K562 (cell line): ENCODE results near the gene ARHGAP24. TPM values are rescaled to one million over a fixed set of nuclear protein-coding genes. Genes with fewer than 3 reads are reported as not detected.

ENCODE experiments used
- ESRRB ChIP-seq: fragments of 250-450 bp; sonication (Bioruptor Pico); IDR thresholded peaks from 2 replicates; pipeline ENCODE4 v1.5.0; 2020; ENCODE audit warnings: mild to moderate bottlenecking, moderate library complexity, borderline replicate concordance
- HEY1 ChIP-seq: fragments of 250-450 bp; sonication (Bioruptor Pico); IDR thresholded peaks from 2 replicates; pipeline ENCODE4 v1.5.0; 2020; ENCODE audit warnings: mild to moderate bottlenecking, moderate library complexity, borderline replicate concordance
- MAFF ChIP-seq: IDR thresholded peaks from 2 replicates; pipeline ENCODE4 v1.6.1; 2012; ENCODE audit warnings: low read length, improper control_type of control experiment
- MCM7 ChIP-seq, 2 experiments: fragments of 450-650 bp; IDR thresholded peaks; 2 replicates each; pipeline ENCODE4 v1.6.1; 2016 to 2018
- polyA plus RNA-seq, 8 experiments: library from polyadenylated mRNA; depleted of rRNA in 4 of 8; stranded (reverse) in 5 of 8; unstranded in 3 of 8; fragments of >200 nt; fragmentation: Nextera tagmentation in 2 of 8; fragmentation: Illumina TruSeq in 1 of 8; extraction: Ambion mirVana in 2 of 8; extraction: Trizol in 1 of 8; gene quantifications; 2 replicates each; pipeline versions ENCODE4 v1.2.1 to v1.2.3, GENCODE V29; 2011 to 2014; ENCODE audit warnings: inconsistent platforms in 1 of 8, missing spikeins in 1 of 8
- total RNA-seq, 7 experiments: library from RNA; depleted of rRNA in 6 of 7; stranded (reverse); fragments of >200 nt in 6 of 7; fragmentation: Illumina TruSeq in 2 of 7; extraction: Trizol in 2 of 7; gene quantifications; 2 replicates each; pipeline versions ENCODE4 v1.2.1 to v1.2.3, GENCODE V29; 2011 to 2021; ENCODE audit warnings: low replicate concordance in 1 of 7
- TF ChIP-seq, protein P1 (sequence below): fragments of 200-600 bp; sonication (generic); IDR thresholded peaks from one replicate; pipeline ENCODE4 v1.6.1; 2012; ENCODE audit warnings: mild to moderate bottlenecking, low read depth, low read length, inconsistent platforms

Gene ARHGAP24
- total and polyA plus RNA-seq, 9 of the 15 experiments (the other 6 are each of a cell fraction or from before 2014, with no cell fraction given) = 8.0 to 22.6 (median 14.0) TPM

DNA sequence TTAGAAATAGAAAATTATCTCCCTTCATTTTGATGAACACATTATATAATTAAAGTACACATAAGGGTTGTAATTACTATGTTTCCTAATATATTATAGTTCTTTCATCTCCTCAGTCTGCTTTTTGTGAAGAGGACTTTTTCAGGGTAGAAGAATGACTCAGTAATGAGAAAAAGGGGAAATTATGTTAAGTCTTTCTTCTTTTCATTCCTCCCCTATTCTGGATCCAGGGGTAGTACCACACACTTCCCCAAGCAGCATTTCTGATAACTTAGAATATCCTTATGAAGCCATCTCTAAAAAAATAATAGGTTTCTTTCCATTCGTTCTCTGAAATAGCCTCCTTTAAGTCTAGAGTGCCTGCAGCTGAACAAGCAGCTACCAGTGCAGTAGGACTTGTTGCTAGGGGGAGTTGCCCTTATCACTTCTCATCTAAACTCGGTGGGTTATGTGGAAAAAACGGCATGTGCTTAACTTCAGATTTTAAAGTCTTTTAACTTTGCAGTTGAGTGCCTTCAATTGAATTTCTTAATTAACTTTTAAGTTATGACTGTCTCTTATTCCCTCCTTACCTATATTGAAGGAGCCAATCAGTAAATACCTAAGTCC lies 184.8 kb downstream of the ARHGAP24 start (continued):
- TF ChIP-seq, protein P1, sequence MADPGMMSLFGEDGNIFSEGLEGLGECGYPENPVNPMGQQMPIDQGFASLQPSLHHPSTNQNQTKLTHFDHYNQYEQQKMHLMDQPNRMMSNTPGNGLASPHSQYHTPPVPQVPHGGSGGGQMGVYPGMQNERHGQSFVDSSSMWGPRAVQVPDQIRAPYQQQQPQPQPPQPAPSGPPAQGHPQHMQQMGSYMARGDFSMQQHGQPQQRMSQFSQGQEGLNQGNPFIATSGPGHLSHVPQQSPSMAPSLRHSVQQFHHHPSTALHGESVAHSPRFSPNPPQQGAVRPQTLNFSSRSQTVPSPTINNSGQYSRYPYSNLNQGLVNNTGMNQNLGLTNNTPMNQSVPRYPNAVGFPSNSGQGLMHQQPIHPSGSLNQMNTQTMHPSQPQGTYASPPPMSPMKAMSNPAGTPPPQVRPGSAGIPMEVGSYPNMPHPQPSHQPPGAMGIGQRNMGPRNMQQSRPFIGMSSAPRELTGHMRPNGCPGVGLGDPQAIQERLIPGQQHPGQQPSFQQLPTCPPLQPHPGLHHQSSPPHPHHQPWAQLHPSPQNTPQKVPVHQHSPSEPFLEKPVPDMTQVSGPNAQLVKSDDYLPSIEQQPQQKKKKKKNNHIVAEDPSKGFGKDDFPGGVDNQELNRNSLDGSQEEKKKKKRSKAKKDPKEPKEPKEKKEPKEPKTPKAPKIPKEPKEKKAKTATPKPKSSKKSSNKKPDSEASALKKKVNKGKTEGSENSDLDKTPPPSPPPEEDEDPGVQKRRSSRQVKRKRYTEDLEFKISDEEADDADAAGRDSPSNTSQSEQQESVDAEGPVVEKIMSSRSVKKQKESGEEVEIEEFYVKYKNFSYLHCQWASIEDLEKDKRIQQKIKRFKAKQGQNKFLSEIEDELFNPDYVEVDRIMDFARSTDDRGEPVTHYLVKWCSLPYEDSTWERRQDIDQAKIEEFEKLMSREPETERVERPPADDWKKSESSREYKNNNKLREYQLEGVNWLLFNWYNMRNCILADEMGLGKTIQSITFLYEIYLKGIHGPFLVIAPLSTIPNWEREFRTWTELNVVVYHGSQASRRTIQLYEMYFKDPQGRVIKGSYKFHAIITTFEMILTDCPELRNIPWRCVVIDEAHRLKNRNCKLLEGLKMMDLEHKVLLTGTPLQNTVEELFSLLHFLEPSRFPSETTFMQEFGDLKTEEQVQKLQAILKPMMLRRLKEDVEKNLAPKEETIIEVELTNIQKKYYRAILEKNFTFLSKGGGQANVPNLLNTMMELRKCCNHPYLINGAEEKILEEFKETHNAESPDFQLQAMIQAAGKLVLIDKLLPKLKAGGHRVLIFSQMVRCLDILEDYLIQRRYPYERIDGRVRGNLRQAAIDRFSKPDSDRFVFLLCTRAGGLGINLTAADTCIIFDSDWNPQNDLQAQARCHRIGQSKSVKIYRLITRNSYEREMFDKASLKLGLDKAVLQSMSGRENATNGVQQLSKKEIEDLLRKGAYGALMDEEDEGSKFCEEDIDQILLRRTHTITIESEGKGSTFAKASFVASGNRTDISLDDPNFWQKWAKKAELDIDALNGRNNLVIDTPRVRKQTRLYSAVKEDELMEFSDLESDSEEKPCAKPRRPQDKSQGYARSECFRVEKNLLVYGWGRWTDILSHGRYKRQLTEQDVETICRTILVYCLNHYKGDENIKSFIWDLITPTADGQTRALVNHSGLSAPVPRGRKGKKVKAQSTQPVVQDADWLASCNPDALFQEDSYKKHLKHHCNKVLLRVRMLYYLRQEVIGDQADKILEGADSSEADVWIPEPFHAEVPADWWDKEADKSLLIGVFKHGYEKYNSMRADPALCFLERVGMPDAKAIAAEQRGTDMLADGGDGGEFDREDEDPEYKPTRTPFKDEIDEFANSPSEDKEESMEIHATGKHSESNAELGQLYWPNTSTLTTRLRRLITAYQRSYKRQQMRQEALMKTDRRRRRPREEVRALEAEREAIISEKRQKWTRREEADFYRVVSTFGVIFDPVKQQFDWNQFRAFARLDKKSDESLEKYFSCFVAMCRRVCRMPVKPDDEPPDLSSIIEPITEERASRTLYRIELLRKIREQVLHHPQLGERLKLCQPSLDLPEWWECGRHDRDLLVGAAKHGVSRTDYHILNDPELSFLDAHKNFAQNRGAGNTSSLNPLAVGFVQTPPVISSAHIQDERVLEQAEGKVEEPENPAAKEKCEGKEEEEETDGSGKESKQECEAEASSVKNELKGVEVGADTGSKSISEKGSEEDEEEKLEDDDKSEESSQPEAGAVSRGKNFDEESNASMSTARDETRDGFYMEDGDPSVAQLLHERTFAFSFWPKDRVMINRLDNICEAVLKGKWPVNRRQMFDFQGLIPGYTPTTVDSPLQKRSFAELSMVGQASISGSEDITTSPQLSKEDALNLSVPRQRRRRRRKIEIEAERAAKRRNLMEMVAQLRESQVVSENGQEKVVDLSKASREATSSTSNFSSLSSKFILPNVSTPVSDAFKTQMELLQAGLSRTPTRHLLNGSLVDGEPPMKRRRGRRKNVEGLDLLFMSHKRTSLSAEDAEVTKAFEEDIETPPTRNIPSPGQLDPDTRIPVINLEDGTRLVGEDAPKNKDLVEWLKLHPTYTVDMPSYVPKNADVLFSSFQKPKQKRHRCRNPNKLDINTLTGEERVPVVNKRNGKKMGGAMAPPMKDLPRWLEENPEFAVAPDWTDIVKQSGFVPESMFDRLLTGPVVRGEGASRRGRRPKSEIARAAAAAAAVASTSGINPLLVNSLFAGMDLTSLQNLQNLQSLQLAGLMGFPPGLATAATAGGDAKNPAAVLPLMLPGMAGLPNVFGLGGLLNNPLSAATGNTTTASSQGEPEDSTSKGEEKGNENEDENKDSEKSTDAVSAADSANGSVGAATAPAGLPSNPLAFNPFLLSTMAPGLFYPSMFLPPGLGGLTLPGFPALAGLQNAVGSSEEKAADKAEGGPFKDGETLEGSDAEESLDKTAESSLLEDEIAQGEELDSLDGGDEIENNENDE = no peak
- TF ChIP-seq MCM7 (IDR thresholded peaks at IDR 0.05) = no peak
- no peak for TF ChIP-seq ESRRB (CRISPR knock-in tag)
- TF ChIP-seq MAFF = no peak
- TF ChIP-seq HEY1 (CRISPR knock-in tag) = no peak
